ENCODE results near the gene TIMMDC1. TPM values are rescaled to one million over a fixed set of nuclear protein-coding genes. Genes with fewer than 3 reads are reported as not detected.

TIMMDC1 gene
- total and polyA plus RNA-seq, 4 experiments from 2014 or later: 72.2 to 80.9 (median 73.8) TPM

DNA sequence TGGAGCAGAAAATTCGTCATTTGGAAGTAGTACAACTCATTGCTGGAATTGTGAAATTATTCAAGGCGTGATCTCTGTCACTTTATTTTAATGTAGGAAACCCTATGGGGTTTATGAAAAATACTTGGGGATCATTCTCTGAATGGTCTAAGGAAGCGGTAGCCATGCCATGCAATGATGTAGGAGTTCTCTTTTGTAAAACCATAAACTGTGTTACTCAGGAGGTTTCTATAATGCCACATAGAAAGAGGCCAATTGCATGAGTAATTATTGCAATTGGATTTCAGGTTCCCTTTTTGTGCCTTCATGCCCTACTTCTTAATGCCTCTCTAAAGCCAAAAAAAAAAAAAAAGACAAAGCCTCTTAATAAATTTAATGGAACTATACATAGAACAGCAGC lies 5.5 kb upstream of the TIMMDC1 start:
- Mint-ChIP-seq H3K4me1 (peaks cover 2 to 15% (median 10%) of the 10 kb centered on the region in 4 donors), H3K36me3 (peaks cover 22 to 42% of the 10 kb centered on the region in 2 donors), H3K27ac (no peak overlapping the region), H3K4me3 (no peak overlapping the region), H3K27me3 (no peaks in the 10 kb centered on the region), H3K9me3 (no peaks in the 10 kb centered on the region)
- Histone ChIP-seq H3K9me3 (ENCODE audit: control insufficient read depth in 1 of 2, low read length in 2 of 2) (no peaks in the 10 kb centered on the region), H3K36me3 (ENCODE audit: insufficient read depth, low read length) (peaks cover 8% of the 10 kb centered on the region), H3K4me1 (ENCODE audit: insufficient read depth, low read length) (peaks cover 6% of the 10 kb centered on the region), H3K27ac (ENCODE audit: low read depth, low read length) (no peak overlapping the region), H3K27me3 (ENCODE audit: insufficient read depth, low read length) (no peaks in the 10 kb centered on the region), H3K4me3 (ENCODE audit: low read length in 2 of 2) (no peak overlapping the region)
- DNase-seq: no peak
- intact Hi-C loops (cut with micrococcal nuclease): no loop called here
- ChIA-PET POLR2A (ENCODE audit: partially characterized antibody) (interaction anchor here (0.6 kb wide), 1 partner anchor 198 kb away, joined by 3 read pairs; no protein-coding TSS in a partner anchor), CTCF (ENCODE audit: partially characterized antibody) (no interaction called here)

DNA sequence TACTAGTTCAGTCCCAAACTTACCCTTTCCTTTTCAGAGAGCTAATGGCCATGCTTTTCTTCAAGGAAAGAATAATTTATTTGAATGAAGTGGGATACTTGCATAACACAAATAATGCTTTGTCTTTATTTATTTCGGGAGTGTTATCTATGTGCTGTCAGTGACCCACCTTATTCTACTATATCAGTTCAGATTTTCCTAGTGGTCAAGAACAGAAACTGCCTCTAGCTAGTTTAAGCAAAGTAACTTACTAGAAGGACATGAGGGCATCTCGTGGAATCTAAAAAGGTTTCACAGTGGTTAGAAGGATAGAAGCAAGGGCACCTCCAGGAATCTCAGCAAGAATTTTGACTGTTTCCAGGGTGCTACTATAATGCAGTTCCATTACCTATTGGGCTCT lies 3.8 kb upstream of the TIMMDC1 start:
- Histone ChIP-seq H3K9me3 (ENCODE audit: control insufficient read depth in 1 of 2, low read length in 2 of 2) (no peaks in the 10 kb centered on the region), H3K4me1 (ENCODE audit: insufficient read depth, low read length) (peaks cover 17% of the 10 kb centered on the region), H3K27ac (ENCODE audit: low read depth, low read length) (no peak overlapping the region), H3K4me3 (ENCODE audit: low read length in 2 of 2) (no peak overlapping the region), H3K36me3 (ENCODE audit: insufficient read depth, low read length) (no peaks in the 10 kb centered on the region), H3K27me3 (ENCODE audit: insufficient read depth, low read length) (no peaks in the 10 kb centered on the region)
- intact Hi-C loops (cut with micrococcal nuclease): no loop called here
- ChIA-PET POLR2A (ENCODE audit: partially characterized antibody) (interaction anchor here (0.6 to 1.2 kb wide), 3 partner anchors 14 to 855 kb away, joined by 3 to 4 read pairs (median 3); partner anchors contain the start of genes LRRC58 and TMEM39A), CTCF (ENCODE audit: partially characterized antibody) (no interaction called here)
- H3K36me3 Mint-ChIP-seq: peaks cover 22 to 37% of the 10 kb centered on the region in 2 donors
- no peak overlapping the region for H3K27ac Mint-ChIP-seq
- H3K27me3 Mint-ChIP-seq: no peaks in the 10 kb centered on the region
- H3K4me1 Mint-ChIP-seq: peaks cover 4 to 29% (median 19%) of the 10 kb centered on the region in 4 donors
- H3K9me3 Mint-ChIP-seq: no peaks in the 10 kb centered on the region
- DNase-seq: no peak
- H3K4me3 Mint-ChIP-seq: no peak overlapping the region

DNA sequence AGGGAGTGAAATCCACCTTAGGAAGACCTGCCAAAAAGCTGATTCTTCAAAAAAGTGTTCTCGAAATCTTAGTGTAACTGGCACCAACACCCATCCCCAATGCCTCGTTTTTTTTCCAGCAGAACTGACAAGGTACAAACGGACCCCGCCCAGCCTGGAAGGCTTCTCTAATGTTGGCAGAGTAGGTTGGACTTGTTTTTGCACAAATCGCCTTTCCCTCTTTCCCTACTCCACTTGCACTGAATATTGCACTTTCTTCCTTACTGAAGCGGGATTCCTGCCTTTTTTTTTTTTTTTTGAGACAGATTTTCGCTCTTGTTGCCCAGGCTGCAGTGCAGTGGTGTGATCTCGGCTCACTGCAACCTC lies 544 bp upstream of the TIMMDC1 start:
- H3K36me3 Mint-ChIP-seq: peaks cover 1 to 20% of the 10 kb centered on the region in 2 donors
- Histone ChIP-seq H3K36me3 (ENCODE audit: insufficient read depth, low read length) (no peaks in the 10 kb centered on the region), H3K27me3 (ENCODE audit: insufficient read depth, low read length) (no peaks in the 10 kb centered on the region), H3K4me1 (ENCODE audit: insufficient read depth, low read length) (peaks cover 31% of the 10 kb centered on the region), H3K4me3 (ENCODE audit: low read length in 2 of 2) (peak overlapping the region; percentile 82 to 93), H3K27ac (ENCODE audit: low read depth, low read length) (peak overlapping the region; percentile 92), H3K9me3 (ENCODE audit: control insufficient read depth in 1 of 2, low read length in 2 of 2) (no peaks in the 10 kb centered on the region)
- ChIA-PET CTCF (ENCODE audit: partially characterized antibody) (interaction anchor here (1.0 to 2.2 kb wide), 3 partner anchors 24 to 203 kb away, joined by 4 to 6 read pairs (median 4); partner anchors contain the start of genes ARHGAP31 and POGLUT1), POLR2A (ENCODE audit: partially characterized antibody) (interaction anchor here (0.7 to 6.2 kb wide), 18 partner anchors 8 to 1098 kb away, joined by 3 to 204 read pairs (median 4); partner anchors contain the start of genes ARHGAP31, COX17, GSK3B and LRRC58)
- peak in 2 of 5 donors; percentile 1 to 8 for DNase-seq
- no peaks in the 10 kb centered on the region for H3K9me3 Mint-ChIP-seq
- intact Hi-C loops (cut with micrococcal nuclease): loop anchor here (1.0 kb wide), 5 partner anchors 29 to 596 kb away; partner anchors contain the start of genes B4GALT4, COX17, GSK3B and TMEM39A
- peak overlapping the region; percentile 98 to 100 (median 99) for H3K4me3 Mint-ChIP-seq
- no peaks in the 10 kb centered on the region for H3K27me3 Mint-ChIP-seq
- H3K4me1 Mint-ChIP-seq: peaks cover 13 to 42% (median 33%) of the 10 kb centered on the region in 4 donors
- peak overlapping the region; percentile 99 to 100 (median 100) for H3K27ac Mint-ChIP-seq

DNA sequence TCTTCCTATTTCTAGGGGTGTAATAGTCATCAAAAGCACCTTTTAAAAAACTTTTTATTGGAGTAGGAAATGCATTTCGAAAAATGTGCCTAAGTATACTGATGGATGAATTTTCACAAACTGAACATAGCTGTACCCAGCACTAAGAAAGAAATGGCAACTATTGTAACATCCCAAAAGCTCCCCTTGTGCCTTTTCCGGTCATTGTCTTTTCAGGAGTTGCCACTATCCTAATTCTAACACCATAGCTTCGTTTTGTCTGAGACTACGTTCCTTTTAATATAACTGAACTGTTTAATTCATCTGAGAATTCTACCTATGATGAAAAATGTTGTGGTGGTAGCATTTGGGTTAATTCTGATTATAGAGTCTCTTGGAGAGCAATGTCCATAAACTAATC lies 1.9 kb downstream of the TIMMDC1 start:
- no peaks in the 10 kb centered on the region for H3K9me3 ChIP-seq (ENCODE audit: control insufficient read depth in 1 of 2, low read length in 2 of 2)
- POLR2A ChIA-PET (ENCODE audit: partially characterized antibody): interaction anchor here (6.2 kb wide), 1 partner anchor 34 kb away, joined by 204 read pairs; the partner anchor contains the start of genes POGLUT1 and TMEM39A
- CTCF ChIA-PET (ENCODE audit: partially characterized antibody): interaction anchor here (0.9 to 1.5 kb wide), 3 partner anchors 8 to 196 kb away, joined by 3 to 4 read pairs (median 3); no protein-coding TSS in a partner anchor
- H3K4me3 ChIP-seq (ENCODE audit: low read length in 2 of 2): no peak overlapping the region
- Mint-ChIP-seq H3K36me3 (peaks cover 12 to 24% of the 10 kb centered on the region in 2 donors), H3K4me1 (peaks cover 16 to 44% (median 34%) of the 10 kb centered on the region in 4 donors), H3K4me3 (peak overlapping the region; percentile 1 to 99 (median 59)), H3K9me3 (no peaks in the 10 kb centered on the region), H3K27me3 (no peaks in the 10 kb centered on the region), H3K27ac (peak overlapping the region in 6 of 7 donors; percentile 11 to 99 (median 71))
- no peak overlapping the region for H3K27ac ChIP-seq (ENCODE audit: low read depth, low read length)
- peaks cover 31% of the 10 kb centered on the region for H3K4me1 ChIP-seq (ENCODE audit: insufficient read depth, low read length)
- intact Hi-C loops (cut with micrococcal nuclease): no loop called here
- no peak for DNase-seq
- no peaks in the 10 kb centered on the region for H3K27me3 ChIP-seq (ENCODE audit: insufficient read depth, low read length)
- peaks cover 5% of the 10 kb centered on the region for H3K36me3 ChIP-seq (ENCODE audit: insufficient read depth, low read length)

DNA sequence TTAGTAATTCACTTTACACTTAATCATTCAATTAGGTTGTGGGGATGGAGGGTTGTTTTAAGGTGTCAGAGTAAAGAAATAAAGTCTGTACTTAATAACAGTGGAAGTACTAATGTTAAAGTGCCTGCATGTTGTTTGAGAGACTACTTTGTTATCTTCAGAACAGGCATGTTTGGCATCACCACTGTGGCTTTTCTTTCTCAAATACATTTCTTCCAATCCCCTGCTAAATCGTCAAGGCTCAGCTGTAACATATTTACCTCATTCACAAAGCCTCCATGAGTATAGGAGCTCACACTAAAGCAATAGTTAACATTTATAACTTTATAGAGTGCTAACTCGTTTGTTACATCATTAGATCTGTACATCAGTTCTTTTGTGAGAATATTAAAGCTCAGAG lies 2.6 kb downstream of the TIMMDC1 start:
- Mint-ChIP-seq H3K27me3 (no peaks in the 10 kb centered on the region), H3K4me3 (peak overlapping the region in 4 of 8 donors; percentile 8 to 55 (median 27)), H3K4me1 (peaks cover 16 to 47% (median 38%) of the 10 kb centered on the region in 4 donors), H3K27ac (peak overlapping the region in 3 of 7 donors; percentile 64 to 99 (median 74)), H3K36me3 (peaks cover 16 to 29% of the 10 kb centered on the region in 2 donors), H3K9me3 (no peaks in the 10 kb centered on the region)
- Histone ChIP-seq H3K4me1 (ENCODE audit: insufficient read depth, low read length) (peaks cover 31% of the 10 kb centered on the region), H3K4me3 (ENCODE audit: low read length in 2 of 2) (no peak overlapping the region), H3K36me3 (ENCODE audit: insufficient read depth, low read length) (peaks cover 10% of the 10 kb centered on the region), H3K27me3 (ENCODE audit: insufficient read depth, low read length) (no peaks in the 10 kb centered on the region), H3K27ac (ENCODE audit: low read depth, low read length) (no peak overlapping the region), H3K9me3 (ENCODE audit: control insufficient read depth in 1 of 2, low read length in 2 of 2) (no peaks in the 10 kb centered on the region)
- intact Hi-C loops (cut with micrococcal nuclease): no loop called here
- ChIA-PET POLR2A (ENCODE audit: partially characterized antibody) (interaction anchor here (6.2 kb wide), 1 partner anchor 35 kb away, joined by 204 read pairs; the partner anchor contains the start of genes POGLUT1 and TMEM39A), CTCF (ENCODE audit: partially characterized antibody) (interaction anchor here (1.1 to 1.5 kb wide), 2 partner anchors 30 to 196 kb away, joined by 3 to 4 read pairs; no protein-coding TSS in a partner anchor)
- DNase-seq: no peak

DNA sequence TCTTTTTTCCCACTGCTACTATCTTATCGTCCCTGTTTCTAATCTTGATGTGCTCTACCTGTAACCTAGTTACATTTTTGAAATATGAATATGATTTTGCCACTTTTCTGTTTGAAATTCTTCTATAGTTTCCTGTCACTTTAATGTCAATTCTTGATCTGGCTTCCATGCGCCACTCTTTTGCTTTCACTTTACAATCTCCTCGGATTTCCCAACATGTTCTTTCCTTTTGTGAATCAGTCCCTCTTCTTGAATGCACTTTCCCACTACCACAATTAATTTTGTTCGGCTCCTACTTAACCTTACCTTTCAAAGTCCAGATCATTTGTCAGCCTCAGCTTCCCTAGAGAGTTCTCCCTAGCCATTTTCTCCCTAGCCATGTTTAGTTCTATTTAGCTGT lies 8.3 kb downstream of the TIMMDC1 start:
- peaks cover 22 to 33% (median 28%) of the 10 kb centered on the region in 4 donors for H3K4me1 Mint-ChIP-seq
- Histone ChIP-seq H3K4me3 (ENCODE audit: low read length in 2 of 2) (no peak overlapping the region), H3K4me1 (ENCODE audit: insufficient read depth, low read length) (peaks cover 29% of the 10 kb centered on the region), H3K27me3 (ENCODE audit: insufficient read depth, low read length) (no peaks in the 10 kb centered on the region), H3K36me3 (ENCODE audit: insufficient read depth, low read length) (peaks cover 27% of the 10 kb centered on the region), H3K27ac (ENCODE audit: low read depth, low read length) (no peak overlapping the region), H3K9me3 (ENCODE audit: control insufficient read depth in 1 of 2, low read length in 2 of 2) (no peaks in the 10 kb centered on the region)
- H3K27ac Mint-ChIP-seq: peak overlapping the region; percentile 19 to 85 (median 76)
- ChIA-PET POLR2A (ENCODE audit: partially characterized antibody) (interaction anchor here (1.3 to 2.1 kb wide), 2 partner anchors 8 to 43 kb away, joined by 4 to 5 read pairs; partner anchors contain the start of genes TIMMDC1 and TMEM39A), CTCF (ENCODE audit: partially characterized antibody) (no interaction called here)
- H3K9me3 Mint-ChIP-seq: no peaks in the 10 kb centered on the region
- H3K36me3 Mint-ChIP-seq: peaks cover 47 to 51% of the 10 kb centered on the region in 2 donors
- peak overlapping the region; percentile 56 to 81 (median 70) for H3K4me3 Mint-ChIP-seq
- no peak for DNase-seq
- H3K27me3 Mint-ChIP-seq: no peaks in the 10 kb centered on the region
- intact Hi-C loops (cut with micrococcal nuclease): no loop called here

DNA sequence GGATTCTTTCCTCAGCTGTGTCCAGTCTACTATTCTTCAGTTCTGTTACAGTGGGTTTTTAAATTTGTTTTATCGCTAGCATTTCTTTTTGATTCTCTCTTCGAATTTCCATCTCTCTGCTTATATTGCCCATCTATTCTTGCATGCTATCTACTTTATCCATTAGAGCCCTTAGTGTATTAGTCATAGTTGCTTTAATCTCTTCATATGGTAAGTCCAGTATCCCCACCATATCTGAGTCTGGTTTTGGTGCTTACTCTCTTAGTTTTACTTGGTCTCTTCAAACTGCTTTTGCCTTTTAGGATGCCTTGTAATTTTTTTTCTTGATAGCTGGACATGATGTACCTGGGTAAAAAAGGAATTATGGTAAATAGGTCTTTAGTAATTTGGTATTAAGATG lies 9.1 kb downstream of the TIMMDC1 start:
- Mint-ChIP-seq H3K36me3 (peaks cover 47 to 51% of the 10 kb centered on the region in 2 donors), H3K4me3 (peak overlapping the region in 1 of 8 donors; percentile 81), H3K4me1 (peaks cover 21 to 31% (median 26%) of the 10 kb centered on the region in 4 donors), H3K9me3 (no peaks in the 10 kb centered on the region), H3K27me3 (no peaks in the 10 kb centered on the region), H3K27ac (peak overlapping the region in 5 of 7 donors; percentile 19 to 85 (median 49))
- H3K9me3 ChIP-seq (ENCODE audit: control insufficient read depth in 1 of 2, low read length in 2 of 2): no peaks in the 10 kb centered on the region
- no peak overlapping the region for H3K4me3 ChIP-seq (ENCODE audit: low read length in 2 of 2)
- H3K27me3 ChIP-seq (ENCODE audit: insufficient read depth, low read length): no peaks in the 10 kb centered on the region
- peaks cover 27% of the 10 kb centered on the region for H3K36me3 ChIP-seq (ENCODE audit: insufficient read depth, low read length)
- ChIA-PET CTCF (ENCODE audit: partially characterized antibody) (interaction anchor here (1.4 kb wide), 1 partner anchor 8 kb away, joined by 3 read pairs; no protein-coding TSS in a partner anchor), POLR2A (ENCODE audit: partially characterized antibody) (interaction anchor here (1.3 to 2.1 kb wide), 2 partner anchors 9 to 44 kb away, joined by 4 to 5 read pairs; partner anchors contain the start of genes TIMMDC1 and TMEM39A)
- DNase-seq: no peak
- intact Hi-C loops (cut with micrococcal nuclease): no loop called here
- H3K4me1 ChIP-seq (ENCODE audit: insufficient read depth, low read length): peaks cover 29% of the 10 kb centered on the region
- H3K27ac ChIP-seq (ENCODE audit: low read depth, low read length): no peak overlapping the region
